Calu3 (cell line): ENCODE measurements around the gene LY6G6D. TPM values are rescaled to one million over a fixed set of nuclear protein-coding genes. Genes with fewer than 3 reads are reported as not detected.

Experiments
- BruUV-seq: library from RNA; stranded (reverse); fragments of 400-500 nt; replicated peaks from 2 replicates; lab custom pipeline; 2021; lab: Mats Ljungman, UMichigan
- CTCF ChIA-PET: fragments of 300-600 bp; sonication (Branson Sonifier 250); formaldehyde crosslinking; loops from one replicate; lab custom pipeline; 2022; ENCODE audit warnings: antibody characterized with exemption; lab: Charles Lee
- DNase-seq: peaks from one replicate; pipeline ENCODE4 v3.0.0; 2022
- H3K27ac Mint-ChIP-seq: one replicate; pipeline ENCODE4 v1.8.0; 2022; ENCODE audit warnings: mixed read lengths; ENCODE audit not compliant: unreplicated experiment
- H3K27me3 Mint-ChIP-seq: one replicate; pipeline ENCODE4 v1.8.0; 2022; ENCODE audit warnings: mixed read lengths; ENCODE audit not compliant: unreplicated experiment
- H3K36me3 Mint-ChIP-seq: one replicate; pipeline ENCODE4 v1.8.0; 2022; ENCODE audit warnings: mild to moderate bottlenecking, moderate library complexity, mixed read lengths; ENCODE audit not compliant: insufficient read depth, unreplicated experiment
- H3K4me1 Mint-ChIP-seq: one replicate; pipeline ENCODE4 v1.8.0; 2022; ENCODE audit warnings: mild to moderate bottlenecking, low read depth, mixed read lengths; ENCODE audit not compliant: unreplicated experiment
- H3K4me3 Mint-ChIP-seq: one replicate; pipeline ENCODE4 v1.8.0; 2022; ENCODE audit warnings: mild to moderate bottlenecking, low read depth, moderate library complexity, mixed read lengths; ENCODE audit not compliant: unreplicated experiment
- H3K9me3 Mint-ChIP-seq: one replicate; pipeline ENCODE4 v1.8.0; 2022; ENCODE audit warnings: low read depth, mixed read lengths; ENCODE audit not compliant: unreplicated experiment
- CTCF ChIP-seq: fragments of 200-600 bp; IDR thresholded peaks from one replicate; pipeline ENCODE4 v1.8.0; 2022; ENCODE audit warnings: antibody characterized with exemption; ENCODE audit not compliant: unreplicated experiment
- intact Hi-C: fragments of 100-400 bp; cut with micrococcal nuclease; formaldehyde crosslinking; loops from one replicate; pipeline ENCODE4 v1.10.0; 2022; ENCODE audit not compliant: unreplicated experiment
- total RNA-seq: library from RNA; stranded (reverse); gene quantifications from 2 replicates; pipeline ENCODE4 v1.2.3, GENCODE V29; 2022

LY6G6D gene
- total RNA-seq, 1 experiment from 2014 or later = not detected

GRCh38 chr6:31722173-31722572 lies 7.0 kb downstream of the LY6G6D start:
- no peak overlapping the region for H3K27ac Mint-ChIP-seq
- no peak for TF ChIP-seq CTCF
- no peak for DNase-seq
- peaks cover 34% of the 10 kb centered on the region for H3K4me1 Mint-ChIP-seq
- intact Hi-C loops = no loop called here
- no peak overlapping the region for H3K4me3 Mint-ChIP-seq
- H3K9me3 Mint-ChIP-seq = no peaks in the 10 kb centered on the region
- H3K36me3 Mint-ChIP-seq = peaks cover 13% of the 10 kb centered on the region
- no TSS peak for BruUV-seq
- CTCF ChIA-PET = interaction anchor here (0.6 to 3.1 kb wide), 4 partner anchors 13 to 160 kb away, joined by 3 to 14 read pairs (median 4); partner anchors contain the start of gene ABHD16A
- H3K27me3 Mint-ChIP-seq = peaks cover 15% of the 10 kb centered on the region

- DNase-seq = no peak
- peaks cover 21% of the 10 kb centered on the region for H3K4me1 Mint-ChIP-seq
- intact Hi-C loops = no loop called here
- H3K9me3 Mint-ChIP-seq = no peaks in the 10 kb centered on the region
- TF ChIP-seq CTCF = no peak
- BruUV-seq = no TSS peak
- H3K27ac Mint-ChIP-seq = no peak within 1 kb of the TSS
- peaks cover 15% of the 10 kb centered on the region for H3K36me3 Mint-ChIP-seq
- no peak within 1 kb of the TSS for H3K4me3 Mint-ChIP-seq
- H3K27me3 Mint-ChIP-seq = peaks cover 15% of the 10 kb centered on the region
- CTCF ChIA-PET = interaction anchor here (0.6 to 3.1 kb wide), 5 partner anchors 11 to 47 kb away, joined by 3 to 14 read pairs (median 5); no protein-coding TSS in a partner anchor
Observed at GRCh38 chr6:31723245-31723979, 8.3 kb downstream of the LY6G6D start, which contains the start of gene MPIG6B. Gene MPIG6B (plus strand): TSS chr6:31723373. CDS start chr6:31723384, 11 bp downstream.

GRCh38 chr6:31723980-31724691 lies 9.0 kb downstream of the LY6G6D start:
- no peak for TF ChIP-seq CTCF
- CTCF ChIA-PET = interaction anchor here (0.9 to 3.1 kb wide), 2 partner anchors 14 to 46 kb away, joined by 3 to 14 read pairs; no protein-coding TSS in a partner anchor
- no peak for DNase-seq
- no TSS peak for BruUV-seq
- Mint-ChIP-seq H3K4me1 (peaks cover 14% of the 10 kb centered on the region), H3K36me3 (peaks cover 19% of the 10 kb centered on the region), H3K27ac (no peak overlapping the region), H3K27me3 (peaks cover 15% of the 10 kb centered on the region), H3K9me3 (no peaks in the 10 kb centered on the region), H3K4me3 (no peak overlapping the region)
- intact Hi-C loops = no loop called here

- no peaks in the 10 kb centered on the region for H3K9me3 Mint-ChIP-seq
- CTCF ChIA-PET = interaction anchor here (0.7 kb wide), 1 partner anchor 153 kb away, joined by 3 read pairs; no protein-coding TSS in a partner anchor
- no peak for DNase-seq
- H3K4me3 Mint-ChIP-seq = no peak overlapping the region
- TF ChIP-seq CTCF = no peak
- H3K27me3 Mint-ChIP-seq = peaks cover 10% of the 10 kb centered on the region
- intact Hi-C loops = no loop called here
- peaks cover 8% of the 10 kb centered on the region for H3K4me1 Mint-ChIP-seq
- H3K27ac Mint-ChIP-seq = no peak overlapping the region
- BruUV-seq = no TSS peak
- H3K36me3 Mint-ChIP-seq = peaks cover 35% of the 10 kb centered on the region
Observed at GRCh38 chr6:31725502-31726350, 10.6 kb downstream of the LY6G6D start.
